ENCODE data around the gene RUNDC3A. TPM values are rescaled to one million over a fixed set of nuclear protein-coding genes. Genes with fewer than 3 reads are reported as not detected.

The RUNDC3A gene
- total and polyA plus RNA-seq, 2 of the 13 experiments (the other 11 are each of a cell fraction or from before 2014, with no cell fraction given), result 0.25 TPM; not detected in 1

GRCh38 chr17:44279666-44280391, 28.6 kb upstream of the RUNDC3A start (continued):
- peak; percentile 64; the same call in 1 of the 2 replicates for TF ChIP-seq HMGXB3 (CRISPR knock-in tag; IDR thresholded peaks at IDR 0.05; ENCODE audit: borderline replicate concordance)
- TF ChIP-seq HMGXB4 (CRISPR knock-in tag; IDR thresholded peaks at IDR 0.05; ENCODE audit: borderline replicate concordance in 1 of 2, low read depth in 1 of 2), result peak in 1 of 2 experiments; percentile 70; a peak in 1 of 4 replicates
- no peak; the same call in 1 of the 2 replicates for TF ChIP-seq ZNF772 (CRISPR knock-in tag; IDR thresholded peaks at IDR 0.05)
- peak; percentile 55; the same call in 1 of the 2 replicates for TF ChIP-seq POGZ (CRISPR knock-in tag; IDR thresholded peaks at IDR 0.05)
- TF ChIP-seq ZBTB37 (CRISPR knock-in tag; IDR thresholded peaks at IDR 0.05), result no peak
- TF ChIP-seq MZF1 (CRISPR knock-in tag; IDR thresholded peaks at IDR 0.05; ENCODE audit: borderline replicate concordance), result 0 out of 2 replicates have a peak, but pooled peaks have one; percentile 62
